Measurements from ENCODE around the gene CPVL.

CPVL gene

GRCh38 chr7:29044554-29044953 is 101.8 kb downstream of the CPVL start:
- TF ChIP-seq ZFX (IDR thresholded peaks at IDR 0.05; ENCODE audit: borderline replicate concordance), result no peak
- TF ChIP-seq CTCF (IDR thresholded peaks at IDR 0.05), result no peak
- H3K27ac ChIP-seq, result no peak overlapping the region

- no peak overlapping the region for H3K27ac ChIP-seq
- no peak for TF ChIP-seq CTCF (IDR thresholded peaks at IDR 0.05)
- no peak for TF ChIP-seq ZFX (IDR thresholded peaks at IDR 0.05; ENCODE audit: borderline replicate concordance)
Measured at GRCh38 chr7:29043576-29043975, 102.8 kb downstream of the CPVL start.

- no peak for TF ChIP-seq ZFX (IDR thresholded peaks at IDR 0.05; ENCODE audit: borderline replicate concordance)
- TF ChIP-seq CTCF (IDR thresholded peaks at IDR 0.05), result no peak
- no peak overlapping the region for H3K27ac ChIP-seq
Measured at GRCh38 chr7:29042824-29043231, 103.5 kb downstream of the CPVL start.

- TF ChIP-seq CTCF (IDR thresholded peaks at IDR 0.05), result no peak
- no peak for TF ChIP-seq ZFX (IDR thresholded peaks at IDR 0.05; ENCODE audit: borderline replicate concordance)
- H3K27ac ChIP-seq, result no peak overlapping the region
Measured at GRCh38 chr7:29041991-29042390, 104.3 kb downstream of the CPVL start.

GRCh38 chr7:29040579-29040925 is 105.8 kb downstream of the CPVL start:
- no peak for TF ChIP-seq ZFX (IDR thresholded peaks at IDR 0.05; ENCODE audit: borderline replicate concordance)
- TF ChIP-seq CTCF (IDR thresholded peaks at IDR 0.05), result no peak
- no peak overlapping the region for H3K27ac ChIP-seq

- no peak overlapping the region for H3K27ac ChIP-seq
- TF ChIP-seq CTCF (IDR thresholded peaks at IDR 0.05) (no peak), ZFX (IDR thresholded peaks at IDR 0.05; ENCODE audit: borderline replicate concordance) (no peak)
Measured at GRCh38 chr7:29039821-29040578, 106.3 kb downstream of the CPVL start.

- H3K27ac ChIP-seq, result no peak overlapping the region
Measured at GRCh38 chr7:29038463-29038862, 107.9 kb downstream of the CPVL start.

More at GRCh38 chr7:29038463-29038862, 107.9 kb downstream of the CPVL start:
- TF ChIP-seq CTCF (IDR thresholded peaks at IDR 0.05) (no peak), ZFX (IDR thresholded peaks at IDR 0.05; ENCODE audit: borderline replicate concordance) (no peak)
